ENCODE measurements around the gene VEGFB.

Gene VEGFB, protein sequence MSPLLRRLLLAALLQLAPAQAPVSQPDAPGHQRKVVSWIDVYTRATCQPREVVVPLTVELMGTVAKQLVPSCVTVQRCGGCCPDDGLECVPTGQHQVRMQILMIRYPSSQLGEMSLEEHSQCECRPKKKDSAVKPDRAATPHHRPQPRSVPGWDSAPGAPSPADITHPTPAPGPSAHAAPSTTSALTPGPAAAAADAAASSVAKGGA

DNA sequence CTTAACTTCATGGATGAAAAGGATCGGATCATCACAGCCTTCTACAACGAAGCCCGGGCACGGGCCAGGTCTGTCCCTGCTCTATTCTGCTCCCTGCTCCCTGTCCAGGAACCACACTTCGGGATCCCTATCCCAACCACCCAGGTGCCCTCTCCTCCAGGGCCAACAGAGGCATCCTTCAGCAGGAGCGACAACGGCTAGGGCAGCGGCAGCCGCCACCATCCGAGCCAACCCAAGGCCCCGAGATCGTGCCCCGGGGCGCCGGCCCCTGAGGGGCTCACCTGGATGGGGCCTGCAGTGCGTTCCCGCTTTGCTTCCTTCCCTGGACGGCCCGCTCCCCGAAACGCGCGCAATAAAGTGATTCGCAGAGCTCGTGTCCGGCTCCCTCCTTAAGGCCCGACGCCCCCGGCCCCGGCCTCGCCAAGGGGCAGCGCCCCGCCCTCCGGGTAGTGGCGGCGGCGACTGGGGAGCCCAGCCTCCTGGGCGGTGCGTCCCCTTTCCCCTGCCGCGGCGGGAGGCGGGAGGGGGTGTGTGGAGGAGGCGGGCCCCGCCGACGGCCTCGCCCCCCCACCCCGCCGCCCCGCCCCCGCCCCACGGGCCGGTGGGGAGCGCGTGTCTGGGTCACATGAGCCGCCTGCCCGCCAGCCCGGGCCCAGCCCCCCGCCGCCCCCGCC is at the start of gene VEGFB:
TSS of gene VEGFB (plus strand) at position 672 of the 674 bp plus-strand sequence. CDS start 250 bp downstream, outside the sequence.
- FAIRE-seq (no peak), DNase-seq (ENCODE audit: insufficient read length, low spot score) (peak; percentile 82)
- TF ChIP-seq, protein P1, sequence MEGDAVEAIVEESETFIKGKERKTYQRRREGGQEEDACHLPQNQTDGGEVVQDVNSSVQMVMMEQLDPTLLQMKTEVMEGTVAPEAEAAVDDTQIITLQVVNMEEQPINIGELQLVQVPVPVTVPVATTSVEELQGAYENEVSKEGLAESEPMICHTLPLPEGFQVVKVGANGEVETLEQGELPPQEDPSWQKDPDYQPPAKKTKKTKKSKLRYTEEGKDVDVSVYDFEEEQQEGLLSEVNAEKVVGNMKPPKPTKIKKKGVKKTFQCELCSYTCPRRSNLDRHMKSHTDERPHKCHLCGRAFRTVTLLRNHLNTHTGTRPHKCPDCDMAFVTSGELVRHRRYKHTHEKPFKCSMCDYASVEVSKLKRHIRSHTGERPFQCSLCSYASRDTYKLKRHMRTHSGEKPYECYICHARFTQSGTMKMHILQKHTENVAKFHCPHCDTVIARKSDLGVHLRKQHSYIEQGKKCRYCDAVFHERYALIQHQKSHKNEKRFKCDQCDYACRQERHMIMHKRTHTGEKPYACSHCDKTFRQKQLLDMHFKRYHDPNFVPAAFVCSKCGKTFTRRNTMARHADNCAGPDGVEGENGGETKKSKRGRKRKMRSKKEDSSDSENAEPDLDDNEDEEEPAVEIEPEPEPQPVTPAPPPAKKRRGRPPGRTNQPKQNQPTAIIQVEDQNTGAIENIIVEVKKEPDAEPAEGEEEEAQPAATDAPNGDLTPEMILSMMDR (IDR thresholded peaks at IDR 0.05; ENCODE audit: insufficient read depth, missing control alignments): no peak

DNA sequence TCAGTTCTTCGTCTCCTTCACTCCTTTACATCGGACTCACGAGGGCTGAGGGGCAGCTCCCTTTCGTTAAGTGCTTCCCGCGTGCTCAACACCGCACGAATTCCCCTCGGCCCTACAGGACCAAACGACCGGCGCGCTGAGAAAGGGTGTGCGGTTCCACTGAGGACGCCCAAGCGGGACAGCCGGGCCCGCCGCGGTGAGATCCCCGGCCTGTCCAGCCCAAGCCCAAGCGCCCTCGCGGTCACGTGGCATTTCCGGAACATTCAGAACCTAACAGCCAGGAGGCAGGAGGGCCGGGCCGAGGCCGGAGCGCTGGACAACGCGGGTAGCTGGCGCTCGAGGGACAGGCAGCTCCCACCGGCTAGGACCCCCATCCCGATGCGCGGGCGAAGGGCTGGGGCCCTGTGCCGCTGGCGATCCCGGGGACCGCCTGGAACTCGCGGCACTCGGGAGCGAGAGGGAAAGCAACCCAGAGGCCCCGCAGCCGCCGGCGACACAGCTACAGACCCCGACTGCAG is 49.1 kb upstream of the VEGFB start:
- no peak for FAIRE-seq
- TF ChIP-seq, protein P1 (IDR thresholded peaks at IDR 0.05; ENCODE audit: insufficient read depth, missing control alignments): no peak
- DNase-seq (ENCODE audit: insufficient read length, low spot score): no peak

DNA sequence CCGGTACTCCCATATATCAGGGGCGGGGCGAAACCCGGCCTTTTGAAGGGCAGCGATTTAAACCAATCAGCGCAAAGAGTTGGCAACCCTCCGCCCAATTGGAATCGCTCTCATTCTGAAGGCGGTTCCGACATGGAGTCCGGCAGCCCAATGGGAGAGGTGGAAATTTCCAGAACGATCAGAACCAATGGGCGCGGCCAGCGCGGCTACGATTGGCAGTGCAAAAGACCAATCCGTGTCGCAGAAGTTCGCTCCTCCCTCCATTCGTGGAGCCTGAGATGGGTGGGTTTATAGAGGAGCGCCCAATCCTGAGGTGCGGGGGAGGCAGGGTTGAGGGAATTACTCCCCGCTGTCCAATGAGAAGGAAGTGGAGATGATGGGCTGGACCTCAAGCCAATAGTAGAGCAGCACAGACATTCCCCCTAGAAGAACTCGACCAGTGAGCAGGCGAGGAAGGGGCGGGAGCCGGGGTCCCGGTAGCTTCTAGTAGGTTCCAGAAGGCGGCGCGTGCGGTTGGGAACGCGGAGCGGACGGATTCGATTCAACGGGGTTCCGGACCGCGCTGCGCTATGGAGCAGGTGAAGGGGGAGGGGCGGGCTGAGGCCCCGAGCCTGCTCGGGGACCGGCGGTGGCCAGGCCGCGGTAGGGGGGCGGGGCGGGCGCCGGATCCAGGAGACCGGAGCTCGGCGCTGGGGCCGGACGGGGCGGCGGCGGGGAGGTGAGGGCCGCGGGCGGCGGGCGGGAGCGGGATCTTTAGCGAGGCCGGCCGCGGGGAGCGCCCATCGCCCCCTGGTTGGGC is 48.5 kb upstream of the VEGFB start, which contains the start of gene STIP1:
TSS of gene STIP1 (plus strand) at position 479 of the 799 bp plus-strand sequence. CDS start at position 570, 91 bp downstream.
- FAIRE-seq (no peak), DNase-seq (ENCODE audit: insufficient read length, low spot score) (peak; percentile 88)
- TF ChIP-seq, protein P1 (IDR thresholded peaks at IDR 0.05; ENCODE audit: insufficient read depth, missing control alignments): peak; percentile 12

DNA sequence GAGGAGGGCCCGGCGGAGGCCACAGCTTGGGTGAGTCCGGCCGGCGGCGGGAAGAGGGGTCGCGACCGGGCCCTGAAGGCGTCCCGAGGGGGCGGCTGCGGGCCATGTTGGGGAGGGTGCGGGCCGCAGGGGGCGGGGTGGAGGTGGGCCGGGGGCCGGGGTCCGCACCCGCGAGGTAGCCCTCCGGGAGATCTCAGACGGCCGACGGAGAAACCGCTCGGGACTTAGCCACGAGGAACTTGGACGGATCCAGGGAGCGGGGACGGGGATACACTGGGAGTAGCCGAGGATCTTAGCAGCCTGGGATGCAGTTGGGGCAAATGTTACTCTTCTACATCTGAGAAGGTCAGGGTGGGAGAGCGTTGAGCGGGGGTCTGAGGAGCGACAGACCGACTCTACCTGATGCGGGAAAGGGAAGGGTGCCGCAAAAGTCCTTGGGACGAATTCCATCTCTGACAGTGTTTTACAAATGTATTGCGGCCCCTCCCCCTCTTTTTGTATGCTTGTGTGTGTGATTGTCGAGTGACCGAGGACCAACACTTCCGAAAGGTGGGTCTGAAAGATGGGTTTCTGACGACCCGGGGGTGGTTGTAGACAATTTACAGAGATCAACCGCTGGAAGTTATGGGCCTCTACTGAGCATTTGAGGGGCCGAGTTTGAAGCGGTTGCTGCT is 47.8 kb upstream of the VEGFB start:
- TF ChIP-seq, protein P1 (IDR thresholded peaks at IDR 0.05; ENCODE audit: insufficient read depth, missing control alignments): no peak
- DNase-seq (ENCODE audit: insufficient read length, low spot score) (no peak), FAIRE-seq (no peak)

DNA sequence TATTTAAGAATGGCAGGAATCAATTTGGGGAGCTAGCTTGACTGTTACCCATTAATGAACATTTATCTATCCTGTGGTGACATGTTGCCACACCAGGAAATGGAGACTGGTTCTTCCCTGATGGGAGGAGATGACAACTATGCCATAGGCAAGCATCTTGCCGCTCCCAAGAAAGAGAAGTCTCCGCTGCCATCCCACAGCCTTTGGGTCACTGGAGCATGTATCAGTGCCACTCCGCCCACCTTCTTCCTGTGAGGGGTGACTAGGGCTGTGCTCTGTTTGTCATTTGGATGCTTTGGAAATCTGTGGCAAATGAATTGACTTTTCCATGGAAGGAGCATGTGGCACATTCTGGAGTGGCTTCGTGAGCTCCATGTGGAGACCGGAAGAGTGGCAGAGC is 42.0 kb upstream of the VEGFB start:
- FAIRE-seq: no peak
- TF ChIP-seq, protein P1 (IDR thresholded peaks at IDR 0.05; ENCODE audit: insufficient read depth, missing control alignments): no peak
- no peak for DNase-seq (ENCODE audit: insufficient read length, low spot score)

DNA sequence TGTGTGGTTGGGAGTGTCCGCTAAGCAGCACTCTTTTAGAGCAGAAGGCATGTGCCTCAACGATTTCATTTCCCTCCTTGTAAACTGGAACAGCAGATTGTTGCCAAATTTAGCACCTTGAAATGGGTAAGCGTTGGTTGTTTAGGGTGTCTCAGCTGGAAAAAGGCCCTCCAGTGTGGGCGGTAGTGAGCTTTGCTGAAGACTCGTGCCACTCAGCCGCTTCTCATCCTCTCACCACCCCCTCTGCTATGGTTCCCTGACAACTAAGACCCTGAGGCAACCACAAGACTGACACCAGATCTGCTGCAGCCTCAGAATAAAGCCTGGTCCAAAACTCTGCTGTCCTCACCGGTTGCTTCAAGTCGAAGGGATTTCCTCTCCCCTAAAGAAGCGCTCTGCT is 37.8 kb upstream of the VEGFB start:
- DNase-seq (ENCODE audit: insufficient read length, low spot score): no peak
- TF ChIP-seq, protein P1 (IDR thresholded peaks at IDR 0.05; ENCODE audit: insufficient read depth, missing control alignments): no peak
- FAIRE-seq: no peak
